KMS-11 (cell line): ENCODE data around the gene AFMID.
A peak's percentile ranks its signal among the peaks of the same experiment; 100 is the strongest.

Experiments used
- H2AFZ ChIP-seq: fragments of 200-600 bp; sonication (generic); 2 replicates; pipeline ENCODE4 v1.6.1; 2016; ENCODE audit warnings: antibody characterized with exemption, mixed run types, low read depth
- H3K27ac ChIP-seq: fragments of 200-600 bp; sonication (generic); 2 replicates; pipeline ENCODE4 v1.6.1; 2016; ENCODE audit warnings: mild to moderate bottlenecking, mixed run types
- H3K27me3 ChIP-seq: fragments of 200-600 bp; sonication (generic); 2 replicates; pipeline ENCODE4 v1.6.1; 2017; ENCODE audit warnings: mild to moderate bottlenecking, low read depth, mixed run types, moderate library complexity; ENCODE audit not compliant: insufficient read depth
- H3K36me3 ChIP-seq: fragments of 200-600 bp; sonication (generic); 2 replicates; pipeline ENCODE4 v1.6.1; 2017; ENCODE audit warnings: mild to moderate bottlenecking, mixed run types; ENCODE audit not compliant: insufficient read depth
- H3K4me1 ChIP-seq: fragments of 200-600 bp; sonication (generic); 2 replicates; pipeline ENCODE4 v1.6.1; 2016; ENCODE audit warnings: mild to moderate bottlenecking, low read depth, mixed run types; ENCODE audit not compliant: poor library complexity, severe bottlenecking
- H3K4me2 ChIP-seq: fragments of 200-600 bp; sonication (generic); 2 replicates; pipeline ENCODE4 v1.7.0; 2016; ENCODE audit warnings: mild to moderate bottlenecking, mixed run types
- H3K4me3 ChIP-seq: fragments of 200-600 bp; sonication (generic); IDR thresholded peaks from 2 replicates; pipeline ENCODE4 v1.6.1; 2017; ENCODE audit warnings: low read depth, low read length, mixed read lengths; ENCODE audit not compliant: insufficient read depth
- H3K79me2 ChIP-seq: fragments of 200-600 bp; sonication (generic); 2 replicates; pipeline ENCODE4 v1.6.1; 2016; ENCODE audit warnings: low read depth, mixed run types; ENCODE audit not compliant: insufficient read depth
- H3K9ac ChIP-seq: fragments of 200-600 bp; sonication (generic); 2 replicates; pipeline ENCODE4 v1.6.1; 2016; ENCODE audit warnings: mild to moderate bottlenecking, mixed run types
- H4K20me1 ChIP-seq: fragments of 200-600 bp; sonication (generic); 2 replicates; pipeline ENCODE4 v1.6.1; 2016; ENCODE audit warnings: mild to moderate bottlenecking, mixed run types; ENCODE audit not compliant: insufficient read depth
- TF ChIP-seq, protein P1 (sequence below): fragments of 200-600 bp; sonication (generic); conservative IDR thresholded peaks from 2 replicates; pipeline ENCODE4 v1.6.1; 2017; ENCODE audit warnings: low read depth, mild to moderate bottlenecking, antibody characterized with exemption, low read length, moderate library complexity, mixed read lengths

AFMID gene

DNA sequence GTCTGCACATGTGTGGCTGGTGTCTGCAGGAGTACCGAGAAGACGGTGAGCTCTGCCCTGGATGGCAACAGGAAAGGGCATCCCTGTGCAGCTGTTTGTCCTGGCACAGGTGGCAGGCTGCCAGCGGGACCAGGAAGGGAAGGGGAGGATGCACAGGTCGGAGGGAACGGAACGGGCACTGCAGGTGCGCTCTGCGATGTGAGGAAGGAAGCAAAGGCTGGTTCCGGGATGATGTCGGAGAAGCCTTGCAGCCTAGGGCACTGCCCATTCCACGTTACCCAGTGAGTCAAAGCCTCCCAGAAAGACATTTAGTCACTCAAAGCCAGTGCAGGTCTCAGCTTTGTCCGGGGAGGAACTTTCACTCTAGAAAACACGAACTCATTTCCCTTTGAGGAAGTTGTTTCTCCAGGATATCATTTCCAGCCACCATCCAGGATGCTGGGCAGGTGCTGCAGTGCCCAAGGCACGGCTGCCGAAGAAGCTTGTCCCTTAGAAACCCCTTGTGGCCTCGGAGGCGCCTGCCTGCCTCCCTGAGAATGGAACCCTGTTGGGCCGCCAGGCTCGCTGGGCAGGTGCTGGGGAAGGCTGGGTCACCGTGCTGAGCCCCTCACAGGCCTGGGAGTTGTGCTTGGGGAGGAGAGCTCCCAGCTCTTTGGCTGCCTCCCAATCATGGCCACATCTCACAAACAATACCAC is 39.7 kb downstream of the AFMID start:
- H3K36me3 ChIP-seq, result peaks cover 12% of the 10 kb centered on the region; the same call in 1 of the 2 replicates
- no peak overlapping the region for H3K4me2 ChIP-seq
- peaks cover 23% of the 10 kb centered on the region for H3K4me1 ChIP-seq
- no peak overlapping the region for H2AFZ ChIP-seq
- TF ChIP-seq, protein P1, sequence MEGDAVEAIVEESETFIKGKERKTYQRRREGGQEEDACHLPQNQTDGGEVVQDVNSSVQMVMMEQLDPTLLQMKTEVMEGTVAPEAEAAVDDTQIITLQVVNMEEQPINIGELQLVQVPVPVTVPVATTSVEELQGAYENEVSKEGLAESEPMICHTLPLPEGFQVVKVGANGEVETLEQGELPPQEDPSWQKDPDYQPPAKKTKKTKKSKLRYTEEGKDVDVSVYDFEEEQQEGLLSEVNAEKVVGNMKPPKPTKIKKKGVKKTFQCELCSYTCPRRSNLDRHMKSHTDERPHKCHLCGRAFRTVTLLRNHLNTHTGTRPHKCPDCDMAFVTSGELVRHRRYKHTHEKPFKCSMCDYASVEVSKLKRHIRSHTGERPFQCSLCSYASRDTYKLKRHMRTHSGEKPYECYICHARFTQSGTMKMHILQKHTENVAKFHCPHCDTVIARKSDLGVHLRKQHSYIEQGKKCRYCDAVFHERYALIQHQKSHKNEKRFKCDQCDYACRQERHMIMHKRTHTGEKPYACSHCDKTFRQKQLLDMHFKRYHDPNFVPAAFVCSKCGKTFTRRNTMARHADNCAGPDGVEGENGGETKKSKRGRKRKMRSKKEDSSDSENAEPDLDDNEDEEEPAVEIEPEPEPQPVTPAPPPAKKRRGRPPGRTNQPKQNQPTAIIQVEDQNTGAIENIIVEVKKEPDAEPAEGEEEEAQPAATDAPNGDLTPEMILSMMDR, result no peak
- H3K27me3 ChIP-seq, result no peaks in the 10 kb centered on the region
- no peaks in the 10 kb centered on the region for H3K79me2 ChIP-seq
- H3K9ac ChIP-seq, result no peak overlapping the region
- no peak overlapping the region for H3K4me3 ChIP-seq
- H4K20me1 ChIP-seq, result no peaks in the 10 kb centered on the region
- H3K27ac ChIP-seq, result no peak overlapping the region

DNA sequence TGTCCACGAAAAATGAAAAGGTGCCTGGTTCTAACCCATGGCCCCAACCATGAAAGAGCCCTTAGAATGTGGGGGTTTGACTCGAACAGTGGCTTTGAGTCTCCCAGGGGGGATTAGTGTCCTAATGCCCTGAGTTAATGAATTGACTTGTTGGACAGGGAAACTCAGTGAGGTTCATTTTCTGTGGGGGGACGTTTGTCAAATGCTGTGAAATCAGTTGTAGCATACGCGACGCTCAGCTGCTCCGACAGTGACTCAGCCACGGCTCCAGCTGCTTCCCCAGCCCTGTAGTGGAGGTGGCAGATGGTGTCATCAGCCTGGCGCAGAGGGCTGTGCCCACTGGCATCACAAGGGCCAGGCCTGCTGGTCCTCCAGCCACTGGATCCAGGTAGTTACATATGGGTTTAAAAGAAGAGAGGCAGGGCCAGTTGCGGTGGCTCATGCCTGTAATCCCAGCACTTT is 40.3 kb downstream of the AFMID start:
- Histone ChIP-seq H3K4me1 (peaks cover 23% of the 10 kb centered on the region), H3K27me3 (no peaks in the 10 kb centered on the region), H4K20me1 (no peaks in the 10 kb centered on the region), H3K9ac (no peak overlapping the region), H3K4me3 (no peak overlapping the region), H3K27ac (no peak overlapping the region), H3K79me2 (no peaks in the 10 kb centered on the region), H2AFZ (no peak overlapping the region), H3K36me3 (peaks cover 12% of the 10 kb centered on the region; the same call in 1 of the 2 replicates), H3K4me2 (no peak overlapping the region)
- TF ChIP-seq, protein P1, result no peak

DNA sequence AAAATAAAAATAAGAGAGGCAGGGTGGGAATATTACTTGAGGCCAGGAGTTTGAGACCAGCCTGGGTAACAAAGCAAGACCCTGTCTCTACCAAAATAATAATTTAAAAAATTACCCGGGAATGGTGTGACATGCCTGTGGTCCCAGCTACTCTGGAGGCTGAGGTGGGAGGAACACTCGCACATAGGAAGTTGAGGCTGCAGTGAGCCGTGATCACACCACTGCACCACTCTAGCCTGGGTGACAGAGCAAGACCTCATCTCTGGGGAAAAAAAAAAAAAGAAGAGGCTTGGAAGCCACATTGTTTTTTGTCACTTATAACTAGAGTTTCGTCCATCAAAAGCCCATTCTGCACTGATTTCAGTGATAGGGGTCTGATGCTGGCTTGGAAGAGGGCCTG is 41.0 kb downstream of the AFMID start:
- Histone ChIP-seq H4K20me1 (no peaks in the 10 kb centered on the region), H3K4me3 (no peak overlapping the region), H3K4me2 (no peak overlapping the region), H2AFZ (no peak overlapping the region), H3K4me1 (peaks cover 23% of the 10 kb centered on the region), H3K27me3 (no peaks in the 10 kb centered on the region), H3K36me3 (peaks cover 8% of the 10 kb centered on the region; the same call in 1 of the 2 replicates), H3K27ac (no peak overlapping the region), H3K9ac (no peak overlapping the region), H3K79me2 (no peaks in the 10 kb centered on the region)
- TF ChIP-seq, protein P1, result no peak

DNA sequence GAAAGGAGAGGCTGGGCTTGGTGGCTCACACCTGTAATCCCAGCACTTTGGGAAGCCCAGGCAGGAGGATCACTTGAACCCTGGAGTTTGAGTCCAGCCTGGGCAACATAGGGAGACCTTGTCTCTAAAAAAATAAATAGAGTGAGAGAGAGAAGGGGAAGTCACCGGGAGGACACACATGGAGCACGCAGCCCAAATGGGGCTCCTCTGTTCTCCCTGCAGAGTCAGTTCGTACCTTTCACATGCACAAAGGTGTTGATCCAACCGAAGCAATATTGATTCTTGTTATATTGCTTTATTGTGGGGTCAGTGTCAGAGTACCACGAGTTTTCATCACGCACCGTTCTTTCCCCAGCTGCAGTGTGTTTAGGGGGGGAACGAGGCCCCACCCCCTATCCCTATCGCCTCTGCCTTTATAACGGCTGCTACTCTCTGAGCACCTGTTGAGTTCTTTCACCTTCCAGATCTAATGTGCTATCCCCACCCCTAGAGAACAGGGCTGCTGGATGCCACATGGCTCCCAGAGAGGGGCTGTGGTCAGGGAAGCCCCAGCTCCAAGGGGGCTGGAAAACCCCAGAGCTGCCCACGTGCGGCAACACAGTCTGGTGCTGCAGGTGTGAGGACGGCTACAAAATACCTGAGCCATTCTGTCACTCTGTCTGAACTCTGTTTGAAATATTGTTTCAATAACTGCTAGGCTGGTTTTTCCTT is 43.2 kb downstream of the AFMID start:
- Histone ChIP-seq H3K36me3 (no peaks in the 10 kb centered on the region), H2AFZ (peak overlapping the region; percentile 75; the same call in 1 of the 2 replicates), H3K4me3 (no peak overlapping the region), H3K9ac (no peak overlapping the region; the same call in 1 of the 2 replicates), H4K20me1 (no peaks in the 10 kb centered on the region), H3K27ac (no peak overlapping the region; the same call in 1 of the 2 replicates), H3K4me1 (peaks cover 23% of the 10 kb centered on the region), H3K4me2 (peak overlapping the region; percentile 79), H3K79me2 (no peaks in the 10 kb centered on the region), H3K27me3 (no peaks in the 10 kb centered on the region)
- TF ChIP-seq, protein P1, result no peak
